Body of pancreas (tissue), 4 donors: Measurements from ENCODE around the gene PAM16. TPM values are rescaled to one million over a fixed set of nuclear protein-coding genes. Genes with fewer than 3 reads are reported as not detected.

ENCODE experiments used
- ATAC-seq: fragments of 150-250 bp; one replicate; pipeline ENCODE4 v1.9.1; 2016
- DNase-seq, 4 donors: peaks; one replicate each; pipeline ENCODE4 v3.0.0-alpha.2; 2019
- H3K27ac ChIP-seq, 4 donors: fragments of 200-600 bp; sonication (generic); 1 replicate in 3 of 4; 2 replicates in 1 of 4; pipeline versions ENCODE4 v1.5.1 to v1.6.1; 2016 to 2019; ENCODE audit warnings: mild to moderate bottlenecking in 1 of 4, mixed read lengths in 1 of 4, moderate library complexity in 1 of 4
- H3K27me3 ChIP-seq, 2 donors: fragments of 200-600 bp; sonication (generic); one replicate each; pipeline ENCODE4 v1.6.0; 2016; ENCODE audit warnings: mild to moderate bottlenecking in 1 of 2
- H3K36me3 ChIP-seq, 2 donors: fragments of 200-600 bp; sonication (generic); replicated peaks in 1 of 2; 2 replicates each; pipeline ENCODE4 v1.5.1; 2016; ENCODE audit warnings: low read depth in 2 of 2; ENCODE audit not compliant: insufficient read depth in 1 of 2
- H3K4me1 ChIP-seq: fragments of 200-600 bp; sonication (generic); one replicate; pipeline ENCODE4 v1.6.0; 2016
- H3K4me3 ChIP-seq, 2 donors: fragments of 200-600 bp; sonication (generic); 1 replicate in 1 of 2; 2 replicates in 1 of 2; pipeline ENCODE4 v1.5.1; 2016 to 2019
- H3K9me3 ChIP-seq, 3 donors: fragments of 200-600 bp; sonication (generic); 1 replicate in 2 of 3; 2 replicates in 1 of 3; pipeline ENCODE4 v1.5.1; 2016
- CTCF ChIP-seq, 7 experiments: fragments of 450-650 bp in 4 of 7; fragments of 200-600 bp in 3 of 7; sonication (generic) in 3 of 7; IDR thresholded peaks; one replicate each; pipeline ENCODE4 v1.5.1; 2016 to 2019; ENCODE audit warnings: antibody characterized with exemption in 7 of 7
- POLR2A ChIP-seq, 3 donors: fragments of 450-650 bp; IDR thresholded peaks; one replicate each; pipeline ENCODE4 v1.6.1; 2016; ENCODE audit warnings: antibody characterized with exemption in 3 of 3, mild to moderate bottlenecking in 2 of 3
- WGBS, 2 donors: methylation state at CpG; one replicate each; pipeline ENCODE4 v1.1.5; 2017; 5-methylcytosine and 5-hydroxymethylcytosine counted together
- intact Hi-C: fragments of 100-400 bp; cut with DNase I; formaldehyde crosslinking; loops from one replicate; pipeline ENCODE4 v1.15.1; 2023
- total RNA-seq, 2 donors: library from RNA; depleted of rRNA; stranded (reverse); fragments of >200 nt; gene quantifications; one replicate each; pipeline ENCODE4 v1.1.0, GENCODE V29; 2016

Gene PAM16
- total RNA-seq, 2 donors from 2014 or later: 25.9 to 27.7 TPM

- H3K4me3 ChIP-seq: no peak overlapping the region
- intact Hi-C loops: no loop called here
- H3K9me3 ChIP-seq: no peaks in the 10 kb centered on the region
- H3K27me3 ChIP-seq: no peaks in the 10 kb centered on the region
- DNase-seq (no peak), ATAC-seq (no peak)
- 78 to 90% methylated on average over 3 of the region's 3 CpGs for WGBS, 2 donors
- TF ChIP-seq POLR2A (IDR thresholded peaks at IDR 0.05) (no peak), CTCF (IDR thresholded peaks at IDR 0.05) (no peak)
- peaks cover 39% of the 10 kb centered on the region for H3K4me1 ChIP-seq
- peak overlapping the region in 1 of 4 donors; percentile 78 for H3K27ac ChIP-seq
- H3K36me3 ChIP-seq: no peaks in the 10 kb centered on the region
These were observed 19.0 kb upstream of the PAM16 start for GRCh38 chr16:4370151-4370550.

- no peak overlapping the region for H3K27ac ChIP-seq
- DNase-seq (no peak), ATAC-seq (no peak)
- H3K27me3 ChIP-seq: no peaks in the 10 kb centered on the region
- no peaks in the 10 kb centered on the region for H3K9me3 ChIP-seq
- H3K4me3 ChIP-seq: no peak overlapping the region
- WGBS, 2 donors: 85 to 88% methylated on average over 3 to 13 of the region's 13 CpGs
- H3K4me1 ChIP-seq: peaks cover 29% of the 10 kb centered on the region
- TF ChIP-seq CTCF (IDR thresholded peaks at IDR 0.05) (no peak), POLR2A (IDR thresholded peaks at IDR 0.05) (no peak)
- no peaks in the 10 kb centered on the region for H3K36me3 ChIP-seq
- intact Hi-C loops: no loop called here
These were observed 18.0 kb upstream of the PAM16 start for GRCh38 chr16:4369007-4369733.

- TF ChIP-seq POLR2A (IDR thresholded peaks at IDR 0.05) (no peak), CTCF (IDR thresholded peaks at IDR 0.05) (no peak)
- Histone ChIP-seq H3K9me3 (no peaks in the 10 kb centered on the region), H3K36me3 (no peaks in the 10 kb centered on the region), H3K4me1 (peaks cover 11% of the 10 kb centered on the region), H3K27ac (no peak overlapping the region), H3K4me3 (no peak overlapping the region), H3K27me3 (no peaks in the 10 kb centered on the region)
- ATAC-seq: no peak
- DNase-seq: no peak
- intact Hi-C loops: no loop called here
- WGBS, 2 donors: 88 to 92% methylated on average over 3 to 5 of the region's 5 CpGs
These were observed 16.3 kb upstream of the PAM16 start for GRCh38 chr16:4367393-4367856.

GRCh38 chr16:4366016-4366415, 14.9 kb upstream of the PAM16 start:
- DNase-seq (no peak), ATAC-seq (no peak)
- Histone ChIP-seq H3K9me3 (no peaks in the 10 kb centered on the region), H3K27me3 (no peaks in the 10 kb centered on the region), H3K27ac (no peak overlapping the region), H3K36me3 (peaks cover 0 to 2% of the 10 kb centered on the region in 2 donors), H3K4me3 (no peak overlapping the region), H3K4me1 (peaks cover 1% of the 10 kb centered on the region)
- intact Hi-C loops: no loop called here
- TF ChIP-seq CTCF (IDR thresholded peaks at IDR 0.05) (no peak), POLR2A (IDR thresholded peaks at IDR 0.05) (no peak)
- WGBS, 2 donors: 88 to 92% methylated on average over 2 to 13 of the region's 13 CpGs

GRCh38 chr16:4365615-4366014, 14.5 kb upstream of the PAM16 start:
- H3K27me3 ChIP-seq: no peaks in the 10 kb centered on the region
- H3K4me3 ChIP-seq: no peak overlapping the region
- H3K27ac ChIP-seq: no peak overlapping the region
- 86 to 96% methylated on average over 2 to 12 of the region's 12 CpGs for WGBS, 2 donors
- TF ChIP-seq POLR2A (IDR thresholded peaks at IDR 0.05): no peak
- no peak for TF ChIP-seq CTCF (IDR thresholded peaks at IDR 0.05)
- H3K36me3 ChIP-seq: peaks cover 0 to 2% of the 10 kb centered on the region in 2 donors
- H3K9me3 ChIP-seq: no peaks in the 10 kb centered on the region
- ATAC-seq (no peak), DNase-seq (no peak)
- no peaks in the 10 kb centered on the region for H3K4me1 ChIP-seq
- intact Hi-C loops: no loop called here
